Loucy (cell line): ENCODE measurements around the gene CFAP68.
A peak's percentile ranks its signal among the peaks of the same experiment; 100 is the strongest.

Experiments used
- H2AFZ ChIP-seq: fragments of 200-600 bp; sonication (generic); 2 replicates; pipeline ENCODE4 v1.6.0; 2016; ENCODE audit warnings: antibody characterized with exemption, mild to moderate bottlenecking, low read length, moderate library complexity
- H3F3A ChIP-seq: fragments of 200-600 bp; 2 replicates; pipeline ENCODE4 v1.6.0; 2016; ENCODE audit warnings: antibody characterized with exemption, low read depth, mild to moderate bottlenecking
- H3K27me3 ChIP-seq: fragments of 200-600 bp; sonication (generic); 2 replicates; pipeline ENCODE4 v1.6.1; 2014; ENCODE audit warnings: low read length, mild to moderate bottlenecking; ENCODE audit not compliant: insufficient read depth, poor library complexity, severe bottlenecking
- H3K36me3 ChIP-seq: fragments of 200-600 bp; sonication (generic); 2 replicates; pipeline ENCODE4 v1.6.1; 2016; ENCODE audit warnings: low read length; ENCODE audit not compliant: insufficient read depth
- H3K4me1 ChIP-seq: fragments of 200-600 bp; sonication (generic); 2 replicates; pipeline ENCODE4 v1.5.1; 2014; ENCODE audit warnings: low read length, mild to moderate bottlenecking; ENCODE audit not compliant: insufficient read depth, poor library complexity, severe bottlenecking
- H3K4me2 ChIP-seq: fragments of 200-600 bp; sonication (generic); 2 replicates; pipeline ENCODE4 v1.6.0; 2014; ENCODE audit warnings: antibody characterized with exemption, low read length, low read depth, mild to moderate bottlenecking; ENCODE audit not compliant: poor library complexity, severe bottlenecking
- H3K4me3 ChIP-seq: fragments of 200-600 bp; sonication (generic); 2 replicates; pipeline ENCODE4 v1.5.1; 2014; ENCODE audit warnings: low read length, mild to moderate bottlenecking, mixed read lengths; ENCODE audit not compliant: poor library complexity, severe bottlenecking
- H3K79me2 ChIP-seq: fragments of 200-600 bp; sonication (generic); 2 replicates; pipeline ENCODE4 v1.6.1; 2014; ENCODE audit warnings: low read length; ENCODE audit not compliant: insufficient read depth
- H3K9ac ChIP-seq: fragments of 200-600 bp; sonication (generic); 2 replicates; pipeline ENCODE4 v1.6.0; 2014; ENCODE audit warnings: mild to moderate bottlenecking, low read depth, low read length, moderate library complexity; ENCODE audit not compliant: poor library complexity, severe bottlenecking
- H3K9me2 ChIP-seq: fragments of 200-600 bp; sonication (generic); replicated peaks from 2 replicates; pipeline ENCODE4 v1.6.1; 2016; ENCODE audit warnings: low read depth, low read length, mixed read lengths
- H3K9me3 ChIP-seq: fragments of 200-600 bp; sonication (generic); 2 replicates; pipeline ENCODE4 v1.6.1; 2014; ENCODE audit warnings: mild to moderate bottlenecking, antibody characterized with exemption, low read length, low read depth; ENCODE audit not compliant: insufficient read depth
- H4K20me1 ChIP-seq: fragments of 200-600 bp; sonication (generic); 2 replicates; pipeline ENCODE4 v1.6.0; 2014; ENCODE audit warnings: antibody characterized with exemption, low read length, mild to moderate bottlenecking; ENCODE audit not compliant: insufficient read depth, poor library complexity, severe bottlenecking
- CTCF ChIP-seq: fragments of 200-600 bp; sonication (generic); conservative IDR thresholded peaks from 2 replicates; pipeline ENCODE4 v1.5.1; 2014; ENCODE audit warnings: mild to moderate bottlenecking, antibody characterized with exemption, low read length
- EZH2phosphoT487 ChIP-seq: fragments of 200-600 bp; IDR thresholded peaks from 2 replicates; pipeline ENCODE4 v1.6.1; 2018; ENCODE audit warnings: antibody characterized with exemption, mild to moderate bottlenecking, moderate library complexity, borderline replicate concordance

Gene CFAP68

GRCh38 chr11:111841370-111842053, 37.8 kb upstream of the CFAP68 start:
- Histone ChIP-seq H4K20me1 (no peaks in the 10 kb centered on the region), H3K36me3 (peaks cover 38% of the 10 kb centered on the region; the same call in 1 of the 2 replicates), H2AFZ (no peak overlapping the region), H3K27me3 (no peaks in the 10 kb centered on the region), H3K4me2 (no peak overlapping the region), H3F3A (peaks cover 1% of the 10 kb centered on the region; the same call in 1 of the 2 replicates), H3K4me3 (no peak overlapping the region), H3K4me1 (peaks cover 17% of the 10 kb centered on the region), H3K9me2 (no peaks in the 10 kb centered on the region), H3K9ac (no peak overlapping the region), H3K79me2 (no peaks in the 10 kb centered on the region), H3K9me3 (no peaks in the 10 kb centered on the region)
- peak; percentile 92 for TF ChIP-seq CTCF
- TF ChIP-seq EZH2phosphoT487 = no peak

- H4K20me1 ChIP-seq = no peaks in the 10 kb centered on the region
- no peak overlapping the region for H3K4me3 ChIP-seq
- no peaks in the 10 kb centered on the region for H3K9me3 ChIP-seq
- H3K4me2 ChIP-seq = no peak overlapping the region
- H3F3A ChIP-seq = no peaks in the 10 kb centered on the region
- no peaks in the 10 kb centered on the region for H3K79me2 ChIP-seq
- TF ChIP-seq EZH2phosphoT487 (no peak), CTCF (no peak)
- H3K9me2 ChIP-seq = no peaks in the 10 kb centered on the region
- no peak overlapping the region for H3K9ac ChIP-seq
- peaks cover 52% of the 10 kb centered on the region; the same call in 1 of the 2 replicates for H3K36me3 ChIP-seq
- no peak overlapping the region for H2AFZ ChIP-seq
- no peaks in the 10 kb centered on the region for H3K27me3 ChIP-seq
- H3K4me1 ChIP-seq = no peaks in the 10 kb centered on the region
Measured at GRCh38 chr11:111843661-111844060, 35.7 kb upstream of the CFAP68 start.

GRCh38 chr11:111845276-111846028, 33.9 kb upstream of the CFAP68 start:
- no peak overlapping the region for H3K9ac ChIP-seq
- no peaks in the 10 kb centered on the region for H4K20me1 ChIP-seq
- peaks cover 62% of the 10 kb centered on the region; the same call in 1 of the 2 replicates for H3K36me3 ChIP-seq
- no peaks in the 10 kb centered on the region for H3K4me1 ChIP-seq
- no peaks in the 10 kb centered on the region for H3F3A ChIP-seq
- no peak overlapping the region for H3K4me3 ChIP-seq
- no peak overlapping the region for H2AFZ ChIP-seq
- H3K79me2 ChIP-seq = no peaks in the 10 kb centered on the region
- H3K9me2 ChIP-seq = no peaks in the 10 kb centered on the region
- TF ChIP-seq CTCF (no peak), EZH2phosphoT487 (no peak)
- no peaks in the 10 kb centered on the region for H3K27me3 ChIP-seq
- no peaks in the 10 kb centered on the region for H3K9me3 ChIP-seq
- no peak overlapping the region for H3K4me2 ChIP-seq
